ENCODE data around the gene CCL13. TPM values are rescaled to one million over a fixed set of nuclear protein-coding genes. Genes with fewer than 3 reads are reported as not detected.
A peak's percentile ranks its signal among the peaks of the same experiment; 100 is the strongest.

CCL13 gene
- total and polyA plus RNA-seq, 2 of the 8 experiments (the other 6 are each of a cell fraction or from before 2014, with no cell fraction given) = not detected

DNA sequence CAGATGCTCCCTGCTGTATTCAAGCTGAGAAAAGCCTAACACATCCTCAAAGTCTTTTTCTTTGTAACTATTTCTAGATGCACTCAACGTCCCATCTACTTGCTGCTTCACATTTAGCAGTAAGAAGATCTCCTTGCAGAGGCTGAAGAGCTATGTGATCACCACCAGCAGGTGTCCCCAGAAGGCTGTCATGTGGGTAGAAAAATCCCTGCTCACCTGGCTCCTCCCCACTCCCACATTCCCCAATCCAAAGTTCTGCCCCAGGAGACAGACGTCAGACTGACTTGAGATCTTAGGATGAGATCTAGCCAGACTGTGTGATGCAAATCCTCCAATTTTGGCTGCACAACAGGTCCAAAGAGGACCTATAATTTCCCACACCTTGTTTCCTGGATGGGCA, 1.1 kb downstream of the CCL13 start:
- Histone ChIP-seq H4K91ac (replicated peaks; ENCODE audit: insufficient read length, low read length) (no peak overlapping the region), H3K4me2 (ENCODE audit: insufficient read depth in 1 of 2, low read depth in 2 of 2, low read length in 2 of 2) (no peak overlapping the region), H3K14ac (ENCODE audit: insufficient read length) (no peak overlapping the region), H3K18ac (ENCODE audit: extremely low read depth, low read length) (no peak overlapping the region), H2BK15ac (ENCODE audit: low read length) (no peak overlapping the region), H3K9me3 (ENCODE audit: insufficient read depth in 2 of 2, low read depth in 1 of 2, low read length in 1 of 2) (no peaks in the 10 kb centered on the region), H3K79me2 (ENCODE audit: control insufficient read depth in 1 of 2, insufficient read depth in 2 of 2, low read length in 2 of 2) (no peaks in the 10 kb centered on the region), H2BK5ac (ENCODE audit: low read depth, low read length) (no peak overlapping the region), H4K20me1 (replicated peaks in 1 of 2; ENCODE audit: control insufficient read depth in 1 of 2, insufficient read depth in 2 of 2, low read length in 2 of 2) (no peaks in the 10 kb centered on the region), H3K36me3 (ENCODE audit: control insufficient read depth in 2 of 4, insufficient read depth in 4 of 4, low read length in 3 of 4) (no peaks in the 10 kb centered on the region), H2BK120ac (replicated peaks; ENCODE audit: low read depth, low read length) (no peak overlapping the region), H3K23me2 (ENCODE audit: low read depth, low read length) (no peaks in the 10 kb centered on the region; the same call in 1 of the 2 replicates), H3K9ac (replicated peaks in 1 of 4; ENCODE audit: extremely low read depth in 1 of 4, low read depth in 3 of 4, low read length in 3 of 4) (no peak overlapping the region), H4K5ac (ENCODE audit: insufficient read length, low read depth, low read length) (no peak overlapping the region), H4K8ac (ENCODE audit: extremely low read depth, insufficient read depth, low read length) (no peak overlapping the region), H3K4me1 (replicated peaks in 1 of 4; ENCODE audit: control insufficient read depth in 3 of 4, insufficient read depth in 4 of 4, low read length in 3 of 4) (no peaks in the 10 kb centered on the region), H3K79me1 (ENCODE audit: low read depth, low read length) (no peaks in the 10 kb centered on the region), H3K27me3 (replicated peaks in 1 of 4; ENCODE audit: control insufficient read depth in 3 of 4, extremely low read depth in 1 of 4, insufficient read depth in 3 of 4, low read length in 3 of 4) (no peaks in the 10 kb centered on the region), H3K56ac (replicated peaks; ENCODE audit: insufficient read length, low read depth, low read length) (no peak overlapping the region), H3K4ac (replicated peaks; ENCODE audit: insufficient read length, low read depth, low read length) (no peak overlapping the region), H3K27ac (ENCODE audit: low read depth, low read length) (no peak overlapping the region), H2BK20ac (ENCODE audit: low read length) (no peak overlapping the region), H2AK5ac (ENCODE audit: low read depth, low read length) (no peak overlapping the region), H3K23ac (ENCODE audit: insufficient read length) (no peak overlapping the region), H3K4me3 (ENCODE audit: extremely low read depth in 1 of 4, insufficient read depth in 2 of 4, low read depth in 3 of 4, low read length in 4 of 4) (no peak overlapping the region), H2AFZ (ENCODE audit: low read length) (no peak overlapping the region), H2BK12ac (ENCODE audit: low read depth, low read length) (no peak overlapping the region)
- 76% methylated on average over 2 of the region's 2 CpGs; no CpG with 5 or more reads in 1 of the 2 experiments for WGBS, 2 experiments (ENCODE audit: extremely low coverage in 1 of 2, insufficient coverage in 1 of 2, insufficient read length in 1 of 2, insufficient replicate concordance in 2 of 2, low coverage in 1 of 2, low lambda C conversion rate in 2 of 2, missing lambda C conversion rate in 1 of 2)
- TF ChIP-seq, protein P1, sequence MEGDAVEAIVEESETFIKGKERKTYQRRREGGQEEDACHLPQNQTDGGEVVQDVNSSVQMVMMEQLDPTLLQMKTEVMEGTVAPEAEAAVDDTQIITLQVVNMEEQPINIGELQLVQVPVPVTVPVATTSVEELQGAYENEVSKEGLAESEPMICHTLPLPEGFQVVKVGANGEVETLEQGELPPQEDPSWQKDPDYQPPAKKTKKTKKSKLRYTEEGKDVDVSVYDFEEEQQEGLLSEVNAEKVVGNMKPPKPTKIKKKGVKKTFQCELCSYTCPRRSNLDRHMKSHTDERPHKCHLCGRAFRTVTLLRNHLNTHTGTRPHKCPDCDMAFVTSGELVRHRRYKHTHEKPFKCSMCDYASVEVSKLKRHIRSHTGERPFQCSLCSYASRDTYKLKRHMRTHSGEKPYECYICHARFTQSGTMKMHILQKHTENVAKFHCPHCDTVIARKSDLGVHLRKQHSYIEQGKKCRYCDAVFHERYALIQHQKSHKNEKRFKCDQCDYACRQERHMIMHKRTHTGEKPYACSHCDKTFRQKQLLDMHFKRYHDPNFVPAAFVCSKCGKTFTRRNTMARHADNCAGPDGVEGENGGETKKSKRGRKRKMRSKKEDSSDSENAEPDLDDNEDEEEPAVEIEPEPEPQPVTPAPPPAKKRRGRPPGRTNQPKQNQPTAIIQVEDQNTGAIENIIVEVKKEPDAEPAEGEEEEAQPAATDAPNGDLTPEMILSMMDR (IDR thresholded peaks at IDR 0.05; ENCODE audit: control extremely low read depth in 1 of 3, insufficient read depth in 1 of 3, low read depth in 1 of 3, low read length in 3 of 3) = peak in 2 of 3 experiments; percentile 18 to 26; a peak in 2 of 4 replicates
- peak in 1 of 2 experiments; percentile 34; a peak in 2 of 4 replicates for TF ChIP-seq RAD21 (IDR thresholded peaks at IDR 0.05 in 1 of 2, conservative IDR thresholded peaks at IDR 0.05 in 1 of 2; ENCODE audit: low read depth in 2 of 2, low read length in 2 of 2)
- TF ChIP-seq JUN (IDR thresholded peaks at IDR 0.05; ENCODE audit: low read depth, low read length) = no peak
- DNase-seq (ENCODE audit: low read depth in 1 of 2, low spot score in 2 of 2) (no peak), FAIRE-seq (no peak)
- ChIA-PET CTCF (ENCODE audit: partially characterized antibody) (interaction anchor here (0.9 to 15.7 kb wide), 9 partner anchors 16 to 155 kb away, joined by 3 to 442 read pairs (median 3); no protein-coding TSS in a partner anchor), POLR2A (ENCODE audit: partially characterized antibody) (no interaction called here)
